GM12892 (cell line): Measurements from ENCODE around the gene FXYD3.

ENCODE experiments used
- DNase-seq: peaks from one replicate; pipeline ENCODE4 v3.0.0; 2011; ENCODE audit not compliant: insufficient read length
- FAIRE-seq: peaks from 2 replicates; lab custom pipeline; 2011; peaks lifted over from hg19 to GRCh38; lab: Jason Lieb, UNC
- POLR2A ChIP-seq: IDR thresholded peaks from 2 replicates; pipeline ENCODE4 v1.6.1; 2011; ENCODE audit warnings: low read depth, low read length, control low read depth
- POLR2AphosphoS5 ChIP-seq: IDR thresholded peaks from 2 replicates; pipeline ENCODE4 v1.6.1; 2011; ENCODE audit warnings: low read depth, low read length, control low read depth
- TAF1 ChIP-seq: IDR thresholded peaks from 2 replicates; pipeline ENCODE4 v1.6.1; 2011; ENCODE audit warnings: low read depth, mild to moderate bottlenecking, control low read depth, low read length, borderline replicate concordance

The FXYD3 gene

GRCh38 chr19:35134601-35135242 is 19.1 kb downstream of the FXYD3 start, which contains the start of gene LGI4:
LGI4 (minus strand) TSS chr19:35135059; CDS start chr19:35134680, 379 bp downstream.
- TF ChIP-seq POLR2A (no peak), POLR2AphosphoS5 (no peak), TAF1 (no peak)
- FAIRE-seq (no peak), DNase-seq (no peak)

- peak; percentile 95 for DNase-seq
- peak; percentile 82 for FAIRE-seq
Observed at GRCh38 chr19:35135389-35135909, 19.8 kb downstream of the FXYD3 start.

DNA sequence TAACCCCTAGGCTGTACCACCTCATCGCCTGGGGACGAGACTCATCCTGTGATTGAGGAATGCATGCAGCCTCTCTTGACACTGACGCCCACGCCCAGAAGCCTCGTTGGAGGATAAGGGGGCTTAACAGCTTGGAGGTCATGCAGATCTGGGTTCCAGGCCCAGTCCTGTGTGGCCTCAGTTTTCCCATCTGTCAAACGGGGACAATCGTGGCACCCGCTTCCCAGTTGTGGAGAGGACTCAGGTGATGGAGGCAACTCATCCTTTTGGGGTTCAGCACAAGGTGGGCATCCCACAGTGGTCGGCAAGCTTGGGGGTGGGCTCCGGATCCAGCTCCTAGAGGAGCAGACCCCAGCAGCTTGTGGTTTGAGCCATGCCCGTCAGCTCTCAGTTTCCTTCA is 20.6 kb downstream of the FXYD3 start:
- FAIRE-seq = no peak
- no peak for DNase-seq
- TF ChIP-seq TAF1 (no peak), POLR2AphosphoS5 (no peak), POLR2A (no peak)

More at GRCh38 chr19:35135389-35135909, 19.8 kb downstream of the FXYD3 start:
- no peak for TF ChIP-seq POLR2AphosphoS5
- TF ChIP-seq POLR2A = no peak
- no peak for TF ChIP-seq TAF1

DNA sequence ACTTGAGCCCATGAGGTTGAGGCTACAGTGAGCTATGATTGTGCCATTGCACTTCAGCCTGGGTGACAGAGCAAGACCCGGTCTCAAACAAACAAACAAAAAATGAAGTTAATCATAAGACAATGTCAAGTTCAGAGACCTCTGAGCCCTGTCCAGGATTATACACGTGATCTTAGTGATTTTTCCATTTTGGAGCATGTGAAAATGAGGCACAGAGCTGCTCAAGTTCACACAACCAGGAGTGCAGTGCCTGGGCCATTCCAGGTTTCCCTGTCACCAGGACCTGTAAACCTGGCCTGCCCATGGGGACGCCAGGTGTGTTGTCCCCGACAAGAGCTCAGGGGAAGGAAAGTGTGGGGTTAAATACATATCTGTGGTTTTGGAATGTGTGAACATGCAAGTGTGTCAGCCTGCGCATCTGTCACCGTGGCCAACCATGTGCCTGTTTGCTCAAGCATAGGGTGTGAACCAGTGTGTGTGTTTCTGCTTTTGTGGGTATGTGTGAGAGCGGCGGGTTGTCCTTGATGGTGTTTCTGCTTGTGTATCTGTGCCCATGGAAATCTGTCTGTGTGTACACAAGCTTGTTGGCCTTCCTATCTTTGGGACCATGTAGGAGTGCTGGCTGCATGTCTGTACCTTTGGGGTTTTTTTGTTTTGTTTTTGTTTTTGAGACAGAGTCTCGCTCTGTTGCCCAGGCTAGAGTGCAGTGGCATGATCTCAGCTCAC is 21.5 kb downstream of the FXYD3 start:
- FAIRE-seq (peak; percentile 46), DNase-seq (no peak)
- TF ChIP-seq TAF1 (no peak), POLR2A (no peak), POLR2AphosphoS5 (no peak)

GRCh38 chr19:35138305-35138892 is 22.8 kb downstream of the FXYD3 start, which contains the start of gene FXYD1:
FXYD1 (plus strand) TSS chr19:35138824; CDS start chr19:35140080, 1,256 bp downstream.
- no peak for DNase-seq
- TF ChIP-seq TAF1 (no peak), POLR2AphosphoS5 (no peak), POLR2A (no peak)
- no peak for FAIRE-seq

DNA sequence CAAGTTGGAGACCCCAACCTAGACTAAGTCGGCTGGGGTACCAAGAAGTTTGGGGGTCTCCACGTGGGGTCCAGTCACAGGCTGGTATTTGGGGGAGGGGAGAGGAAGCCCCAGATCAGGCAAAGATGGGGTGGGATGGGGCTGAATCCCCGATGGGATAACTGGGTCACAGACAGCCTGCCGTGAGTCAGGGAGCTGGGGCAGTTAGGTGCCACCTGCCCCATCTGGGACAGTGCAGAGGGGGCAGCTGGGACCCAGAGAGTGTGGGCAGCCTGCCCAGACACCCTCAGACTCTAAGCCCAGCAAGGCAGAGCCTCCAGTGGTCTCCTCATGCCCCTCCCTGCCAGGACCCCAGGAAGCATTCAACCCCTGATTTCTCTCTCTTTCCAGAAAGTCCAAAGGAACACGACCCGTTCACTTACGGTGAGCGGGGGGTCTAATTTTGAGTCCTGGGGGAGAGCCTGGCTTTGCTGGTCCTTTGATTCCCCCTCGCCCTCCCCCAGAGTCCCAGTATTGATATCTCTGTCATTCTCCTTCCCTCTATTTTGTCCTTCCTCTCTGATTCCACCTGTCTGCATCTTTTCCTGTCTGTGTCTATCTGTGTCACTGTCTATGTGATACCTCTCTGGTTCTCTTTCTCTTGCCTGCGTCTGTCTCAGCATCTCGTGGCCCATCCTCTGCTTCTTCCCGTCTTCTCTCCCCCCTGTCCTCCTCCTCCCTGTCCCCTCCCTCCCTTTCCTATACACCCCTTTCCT is 24.8 kb downstream of the FXYD3 start:
- TF ChIP-seq POLR2A (no peak), POLR2AphosphoS5 (no peak), TAF1 (no peak)
- DNase-seq (no peak), FAIRE-seq (no peak)

DNA sequence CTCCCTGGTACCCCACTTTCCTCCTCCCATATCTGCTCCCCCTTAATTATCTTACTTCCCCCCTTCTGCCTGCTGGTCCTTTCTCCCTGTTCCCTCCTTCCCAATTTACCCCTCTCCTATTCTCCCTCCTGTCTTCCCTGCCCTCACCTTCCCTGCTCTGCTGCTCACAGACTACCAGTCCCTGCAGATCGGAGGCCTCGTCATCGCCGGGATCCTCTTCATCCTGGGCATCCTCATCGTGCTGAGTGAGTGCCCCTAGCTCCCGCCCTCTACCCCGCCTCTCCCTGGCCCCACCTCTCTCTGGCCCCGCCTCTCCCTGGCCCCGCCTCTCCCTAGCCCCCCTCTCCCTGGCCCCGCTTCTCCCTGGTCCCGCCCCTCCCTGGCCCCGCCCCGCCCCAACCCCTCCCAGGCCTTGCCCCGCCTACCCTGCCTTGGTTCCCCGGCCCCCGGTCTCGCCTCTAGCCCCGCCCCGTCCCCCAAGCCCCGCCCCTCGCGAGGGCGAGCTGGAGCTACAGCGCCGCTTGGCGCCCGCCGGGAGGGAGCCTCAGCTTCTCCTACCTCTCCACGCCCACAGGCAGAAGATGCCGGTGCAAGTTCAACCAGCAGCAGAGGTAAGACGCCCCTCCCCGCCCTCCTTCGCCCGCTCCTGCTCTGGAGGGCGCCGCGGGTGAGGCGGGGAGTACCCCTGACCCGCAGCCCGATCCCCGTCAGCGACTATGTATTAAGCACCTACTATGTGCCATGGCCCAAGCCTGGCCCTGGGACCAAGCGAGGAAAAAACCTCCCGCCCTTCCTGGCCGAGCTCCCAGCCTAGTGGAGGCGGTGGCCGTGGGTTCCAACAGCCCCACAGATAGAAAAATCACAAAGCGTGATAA is 25.6 kb downstream of the FXYD3 start:
- DNase-seq = peak; percentile 99
- peak; percentile 91 for FAIRE-seq

DNA sequence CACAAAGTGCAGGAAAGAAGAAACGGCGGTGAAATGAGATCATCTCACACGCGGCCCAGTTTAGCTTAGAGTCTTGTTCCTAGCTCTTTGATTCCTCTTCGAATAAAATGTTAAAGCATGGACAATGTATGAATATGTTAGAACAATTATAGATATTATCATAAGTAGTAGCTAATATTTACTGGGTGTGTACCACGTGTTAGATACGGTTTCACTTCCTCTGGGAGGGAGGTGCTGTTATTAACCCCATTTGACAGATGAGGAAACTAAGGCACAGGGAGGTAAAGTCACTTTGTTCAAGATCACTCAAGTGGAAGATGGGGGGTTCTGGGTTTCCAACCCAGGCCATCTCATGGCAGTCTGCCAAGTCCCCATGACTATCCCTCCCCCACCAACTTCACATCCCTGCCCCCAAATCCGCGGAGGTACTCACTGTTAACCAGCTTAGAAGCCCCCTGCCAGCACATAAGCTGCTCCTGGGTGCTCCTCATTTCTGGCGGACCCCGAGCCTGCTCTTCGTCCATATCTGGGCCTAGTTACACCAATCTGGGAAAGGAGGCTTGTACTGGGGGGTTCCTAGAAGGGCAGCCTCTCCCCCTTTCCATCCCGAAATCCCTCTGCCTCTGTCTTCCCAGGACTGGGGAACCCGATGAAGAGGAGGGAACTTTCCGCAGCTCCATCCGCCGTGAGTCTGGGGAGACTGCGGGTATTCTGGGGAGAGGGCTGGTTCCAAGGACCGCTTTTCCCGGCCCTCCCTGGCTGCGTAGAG is 26.4 kb downstream of the FXYD3 start:
- DNase-seq (no peak), FAIRE-seq (no peak)
- TF ChIP-seq POLR2AphosphoS5 (no peak), TAF1 (no peak), POLR2A (no peak)

More for the DNA sequence above, 25.6 kb downstream of the FXYD3 start:
- TF ChIP-seq POLR2AphosphoS5 (no peak), TAF1 (no peak), POLR2A (no peak)

GRCh38 chr19:35142606-35143230 is 27.1 kb downstream of the FXYD3 start:
- FAIRE-seq (peak; percentile 81), DNase-seq (peak; percentile 61)
- TF ChIP-seq POLR2A (no peak), TAF1 (no peak), POLR2AphosphoS5 (no peak)
